ENCODE data around the gene RHOC. TPM values are rescaled to one million over a fixed set of nuclear protein-coding genes. Genes with fewer than 3 reads are reported as not detected.

Gene RHOC
- total and polyA plus RNA-seq, 4 donors = 50.4 to 102 (median 68.8) TPM

- DNase-seq (ENCODE audit: low spot score) = peak; percentile 82
- Histone ChIP-seq H3K36me3 (ENCODE audit: control insufficient read depth in 4 of 4, insufficient read depth in 3 of 4, low read depth in 1 of 4, low read length in 3 of 4) (peaks cover 0 to under 1% (median 0%) of the 10 kb centered on the region in 4 donors), H3K9ac (ENCODE audit: low read depth in 1 of 2, low read length in 2 of 2) (peak overlapping the region in 1 of 2 donors; percentile 7), H3K27me3 (ENCODE audit: control insufficient read depth in 4 of 4, insufficient read depth in 4 of 4, low read length in 3 of 4) (no peaks in the 10 kb centered on the region), H3K4me1 (ENCODE audit: control insufficient read depth in 4 of 4, insufficient read depth in 4 of 4, low read length in 3 of 4) (peaks cover 6 to 27% (median 18%) of the 10 kb centered on the region in 4 donors), H3K9me3 (ENCODE audit: control insufficient read depth in 4 of 4, low read length in 3 of 4) (no peaks in the 10 kb centered on the region), H3K27ac (ENCODE audit: low read depth in 1 of 2, low read length in 2 of 2) (peak overlapping the region; percentile 78), H3K4me3 (ENCODE audit: low read depth in 1 of 3, low read length in 3 of 3) (peak overlapping the region; percentile 59 to 83 (median 60))
- WGBS = 9% methylated on average over 42 of the region's 42 CpGs
- TF ChIP-seq RAD21 (IDR thresholded peaks at IDR 0.05) (peak; percentile 84 to 87), FOXA2 (IDR thresholded peaks at IDR 0.05) (no peak), EGR1 (IDR thresholded peaks at IDR 0.05; ENCODE audit: low read depth in 2 of 2) (no peak), HNF4A (conservative IDR thresholded peaks at IDR 0.05) (peak in 1 of 2 donors; percentile 34), JUND (IDR thresholded peaks at IDR 0.05) (no peak), MAX (IDR thresholded peaks at IDR 0.05) (no peak), CTCF (IDR thresholded peaks at IDR 0.05; ENCODE audit: low read depth, low read length, missing input control) (peak; percentile 86), GABPA (IDR thresholded peaks at IDR 0.05 in 1 of 2, conservative IDR thresholded peaks at IDR 0.05 in 1 of 2) (no peak), SP1 (IDR thresholded peaks at IDR 0.05) (peak; percentile 13), NR2F2 (IDR thresholded peaks at IDR 0.05) (peak; percentile 47), FOXA1 (IDR thresholded peaks at IDR 0.05) (no peak), HNF4G (IDR thresholded peaks at IDR 0.05) (no peak), REST (IDR thresholded peaks at IDR 0.05) (no peak), RXRA (IDR thresholded peaks at IDR 0.05) (no peak), ZBTB33 (IDR thresholded peaks at IDR 0.05) (no peak), TAF1 (conservative IDR thresholded peaks at IDR 0.05) (no peak)
Observed at GRCh38 chr1:112707221-112708001, 484 bp upstream of the RHOC start.

Measured in liver (tissue), 9 donors.